ENCODE results near the gene TAS1R2. TPM values are rescaled to one million over a fixed set of nuclear protein-coding genes. Genes with fewer than 3 reads are reported as not detected.
A peak's percentile ranks its signal among the peaks of the same experiment; 100 is the strongest.

Gene TAS1R2
- total and polyA plus RNA-seq, 9 of the 15 experiments (the other 6 are each of a cell fraction or from before 2014, with no cell fraction given): not detected

DNA sequence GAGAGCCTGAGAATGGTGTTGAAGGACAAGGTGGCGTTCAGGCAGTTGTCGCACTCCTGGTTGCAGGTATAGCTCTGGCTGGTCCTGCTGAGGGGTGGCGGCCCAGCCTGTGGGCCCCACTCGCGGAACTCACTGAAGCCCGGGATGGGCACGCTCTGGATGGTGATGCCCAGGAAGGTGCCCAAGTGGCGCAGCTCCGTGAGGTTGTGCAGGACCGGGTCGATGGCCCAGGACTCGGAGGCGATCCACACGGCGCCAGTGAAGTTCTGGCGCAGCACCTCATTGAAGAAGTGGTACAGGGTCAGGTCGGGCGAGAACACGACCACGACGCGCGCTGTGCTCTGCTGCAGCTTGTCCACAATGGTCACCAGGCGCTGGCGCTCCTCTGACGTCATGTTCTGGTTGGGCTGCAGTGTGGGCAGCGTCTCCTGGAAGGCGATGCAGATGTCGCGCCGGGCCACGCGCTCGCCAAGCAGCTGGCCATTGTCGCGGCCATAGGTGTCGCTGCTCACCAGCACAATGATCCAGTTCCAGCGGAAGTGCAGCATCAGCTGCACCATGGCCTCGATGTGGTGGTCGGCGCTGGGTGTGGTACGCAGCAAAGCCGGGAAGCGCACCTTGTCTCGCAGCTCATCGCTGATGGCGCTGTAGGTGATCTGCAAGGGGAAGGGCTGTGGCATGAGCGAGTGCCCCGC, 5.0 kb downstream of the TAS1R2 start (continued):
- TF ChIP-seq, protein P1, sequence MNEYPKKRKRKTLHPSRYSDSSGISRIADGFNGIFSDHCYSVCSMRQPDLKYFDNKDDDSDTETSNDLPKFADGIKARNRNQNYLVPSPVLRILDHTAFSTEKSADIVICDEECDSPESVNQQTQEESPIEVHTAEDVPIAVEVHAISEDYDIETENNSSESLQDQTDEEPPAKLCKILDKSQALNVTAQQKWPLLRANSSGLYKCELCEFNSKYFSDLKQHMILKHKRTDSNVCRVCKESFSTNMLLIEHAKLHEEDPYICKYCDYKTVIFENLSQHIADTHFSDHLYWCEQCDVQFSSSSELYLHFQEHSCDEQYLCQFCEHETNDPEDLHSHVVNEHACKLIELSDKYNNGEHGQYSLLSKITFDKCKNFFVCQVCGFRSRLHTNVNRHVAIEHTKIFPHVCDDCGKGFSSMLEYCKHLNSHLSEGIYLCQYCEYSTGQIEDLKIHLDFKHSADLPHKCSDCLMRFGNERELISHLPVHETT (CRISPR knock-in tag; conservative IDR thresholded peaks at IDR 0.05 in 1 of 2, IDR thresholded peaks at IDR 0.05 in 1 of 2): no peak
- TF ChIP-seq RB1 (IDR thresholded peaks at IDR 0.05; ENCODE audit: low read depth): peak; percentile 39; the same call in 1 of the 2 replicates
- no peak for TF ChIP-seq ZNF707 (CRISPR knock-in tag; conservative IDR thresholded peaks at IDR 0.05)
- TF ChIP-seq PRDM10 (IDR thresholded peaks at IDR 0.05; ENCODE audit: partially characterized antibody): no peak
- no peak for TF ChIP-seq NR4A1 (CRISPR knock-in tag; IDR thresholded peaks at IDR 0.05)
- TF ChIP-seq NR4A1 (tag; IDR thresholded peaks at IDR 0.05): no peak
- no peak for TF ChIP-seq NCOA1 (IDR thresholded peaks at IDR 0.05; ENCODE audit: low read depth)
- TF ChIP-seq, protein P2, sequence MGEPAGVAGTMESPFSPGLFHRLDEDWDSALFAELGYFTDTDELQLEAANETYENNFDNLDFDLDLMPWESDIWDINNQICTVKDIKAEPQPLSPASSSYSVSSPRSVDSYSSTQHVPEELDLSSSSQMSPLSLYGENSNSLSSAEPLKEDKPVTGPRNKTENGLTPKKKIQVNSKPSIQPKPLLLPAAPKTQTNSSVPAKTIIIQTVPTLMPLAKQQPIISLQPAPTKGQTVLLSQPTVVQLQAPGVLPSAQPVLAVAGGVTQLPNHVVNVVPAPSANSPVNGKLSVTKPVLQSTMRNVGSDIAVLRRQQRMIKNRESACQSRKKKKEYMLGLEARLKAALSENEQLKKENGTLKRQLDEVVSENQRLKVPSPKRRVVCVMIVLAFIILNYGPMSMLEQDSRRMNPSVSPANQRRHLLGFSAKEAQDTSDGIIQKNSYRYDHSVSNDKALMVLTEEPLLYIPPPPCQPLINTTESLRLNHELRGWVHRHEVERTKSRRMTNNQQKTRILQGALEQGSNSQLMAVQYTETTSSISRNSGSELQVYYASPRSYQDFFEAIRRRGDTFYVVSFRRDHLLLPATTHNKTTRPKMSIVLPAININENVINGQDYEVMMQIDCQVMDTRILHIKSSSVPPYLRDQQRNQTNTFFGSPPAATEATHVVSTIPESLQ (CRISPR knock-in tag; IDR thresholded peaks at IDR 0.05): no peak
- no peak for TF ChIP-seq ZNF57 (CRISPR knock-in tag; IDR thresholded peaks at IDR 0.05)
- no peak for TF ChIP-seq GTF2F1 (IDR thresholded peaks at IDR 0.05; ENCODE audit: low read depth, low read length)
- TF ChIP-seq TAL1 (IDR thresholded peaks at IDR 0.05): no peak
- TF ChIP-seq, protein P3, sequence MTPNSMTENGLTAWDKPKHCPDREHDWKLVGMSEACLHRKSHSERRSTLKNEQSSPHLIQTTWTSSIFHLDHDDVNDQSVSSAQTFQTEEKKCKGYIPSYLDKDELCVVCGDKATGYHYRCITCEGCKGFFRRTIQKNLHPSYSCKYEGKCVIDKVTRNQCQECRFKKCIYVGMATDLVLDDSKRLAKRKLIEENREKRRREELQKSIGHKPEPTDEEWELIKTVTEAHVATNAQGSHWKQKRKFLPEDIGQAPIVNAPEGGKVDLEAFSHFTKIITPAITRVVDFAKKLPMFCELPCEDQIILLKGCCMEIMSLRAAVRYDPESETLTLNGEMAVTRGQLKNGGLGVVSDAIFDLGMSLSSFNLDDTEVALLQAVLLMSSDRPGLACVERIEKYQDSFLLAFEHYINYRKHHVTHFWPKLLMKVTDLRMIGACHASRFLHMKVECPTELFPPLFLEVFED (CRISPR knock-in tag; conservative IDR thresholded peaks at IDR 0.05): no peak
- no peak for TF ChIP-seq TRIM24 (IDR thresholded peaks at IDR 0.05)
- no peak for TF ChIP-seq ZNF253 (CRISPR knock-in tag; conservative IDR thresholded peaks at IDR 0.05)
- no peak for TF ChIP-seq PTRF (tag; IDR thresholded peaks at IDR 0.05)
- no peak for TF ChIP-seq THRA (IDR thresholded peaks at IDR 0.05)
